ENCODE data around the gene TMPRSS7.

The TMPRSS7 gene, protein sequence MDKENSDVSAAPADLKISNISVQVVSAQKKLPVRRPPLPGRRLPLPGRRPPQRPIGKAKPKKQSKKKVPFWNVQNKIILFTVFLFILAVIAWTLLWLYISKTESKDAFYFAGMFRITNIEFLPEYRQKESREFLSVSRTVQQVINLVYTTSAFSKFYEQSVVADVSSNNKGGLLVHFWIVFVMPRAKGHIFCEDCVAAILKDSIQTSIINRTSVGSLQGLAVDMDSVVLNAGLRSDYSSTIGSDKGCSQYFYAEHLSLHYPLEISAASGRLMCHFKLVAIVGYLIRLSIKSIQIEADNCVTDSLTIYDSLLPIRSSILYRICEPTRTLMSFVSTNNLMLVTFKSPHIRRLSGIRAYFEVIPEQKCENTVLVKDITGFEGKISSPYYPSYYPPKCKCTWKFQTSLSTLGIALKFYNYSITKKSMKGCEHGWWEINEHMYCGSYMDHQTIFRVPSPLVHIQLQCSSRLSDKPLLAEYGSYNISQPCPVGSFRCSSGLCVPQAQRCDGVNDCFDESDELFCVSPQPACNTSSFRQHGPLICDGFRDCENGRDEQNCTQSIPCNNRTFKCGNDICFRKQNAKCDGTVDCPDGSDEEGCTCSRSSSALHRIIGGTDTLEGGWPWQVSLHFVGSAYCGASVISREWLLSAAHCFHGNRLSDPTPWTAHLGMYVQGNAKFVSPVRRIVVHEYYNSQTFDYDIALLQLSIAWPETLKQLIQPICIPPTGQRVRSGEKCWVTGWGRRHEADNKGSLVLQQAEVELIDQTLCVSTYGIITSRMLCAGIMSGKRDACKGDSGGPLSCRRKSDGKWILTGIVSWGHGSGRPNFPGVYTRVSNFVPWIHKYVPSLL

GRCh38 chr3:112034436-112034835 lies at the start of gene TMPRSS7:
Gene TMPRSS7, plus strand, starts transcription at chr3:112034736. Its CDS starts 110 bp downstream, at chr3:112034846.
- no peak for DNase-seq

- no peak for DNase-seq
Measured at GRCh38 chr3:111986800-111987199, 47.7 kb upstream of the TMPRSS7 start.

- DNase-seq, result no peak
Measured at GRCh38 chr3:111989061-111989678, 45.4 kb upstream of the TMPRSS7 start.

DNA sequence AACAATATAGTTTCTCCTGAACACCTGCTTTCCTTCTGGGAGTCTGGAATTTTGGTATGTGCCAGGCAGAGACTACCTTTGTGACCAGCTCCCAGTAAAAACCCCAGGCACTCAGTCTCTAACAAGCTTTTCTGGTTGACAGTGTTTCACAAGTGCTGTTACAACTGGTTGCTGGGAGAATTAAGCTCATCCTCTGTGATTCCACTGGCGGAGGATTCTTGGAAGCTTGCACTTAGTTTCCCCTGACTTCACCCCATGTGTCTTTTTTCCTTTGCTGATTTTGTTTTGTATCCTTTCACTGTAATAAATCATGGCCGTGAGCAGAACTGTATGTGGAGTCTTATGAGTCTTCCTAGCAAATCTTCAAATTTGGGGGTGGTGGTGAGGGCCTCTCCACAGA lies 41.5 kb upstream of the TMPRSS7 start:
- no peak for DNase-seq

DNA sequence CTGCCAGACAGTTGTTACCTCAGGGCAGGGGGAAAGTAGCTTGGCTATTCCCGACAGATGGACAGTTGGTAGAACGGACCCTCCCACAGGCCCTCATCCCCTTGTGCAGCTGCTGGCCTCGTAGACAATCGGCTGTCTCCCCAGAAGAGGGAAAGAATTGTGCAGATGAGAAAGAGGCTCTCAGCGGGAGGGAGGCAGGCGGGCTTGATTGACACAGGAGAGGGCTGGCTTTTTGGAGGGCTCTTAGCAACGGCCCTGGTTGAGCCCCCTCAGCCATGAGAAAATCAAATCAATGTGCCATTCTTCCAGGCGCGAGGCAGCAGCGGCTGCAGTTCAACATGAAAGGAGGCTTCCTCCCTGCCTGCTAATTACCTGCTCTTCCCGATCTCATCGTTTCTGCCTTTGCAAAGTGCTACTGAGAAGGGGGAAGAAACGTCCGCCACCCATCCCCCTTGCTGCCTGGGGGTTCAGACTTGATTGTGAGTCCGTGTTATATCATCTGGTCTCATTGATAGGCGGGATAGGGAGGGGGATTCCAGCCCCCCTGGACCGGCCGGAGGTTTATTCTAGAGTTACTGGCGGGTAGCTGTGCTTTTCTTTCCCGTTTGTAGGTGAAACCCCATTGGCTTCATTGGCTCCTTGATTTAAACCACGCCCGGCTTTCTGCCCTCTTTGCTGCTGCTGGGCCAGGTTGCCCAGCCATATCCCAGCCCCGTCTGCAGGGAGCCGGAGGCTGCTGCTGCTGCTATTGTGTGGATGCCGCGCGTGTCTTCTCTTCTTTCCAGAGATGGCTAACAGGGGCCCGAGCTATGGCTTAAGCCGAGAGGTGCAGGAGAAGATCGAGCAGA lies 35.7 kb upstream of the TMPRSS7 start, which contains the start of gene TAGLN3:
Gene TAGLN3, plus strand, starts transcription at position 287 of the 848 bp plus-strand sequence. Its CDS starts 501 bp downstream, at position 788.
- no peak for DNase-seq

GRCh38 chr3:111999484-112000324 lies 34.8 kb upstream of the TMPRSS7 start:
- no peak for DNase-seq

DNA sequence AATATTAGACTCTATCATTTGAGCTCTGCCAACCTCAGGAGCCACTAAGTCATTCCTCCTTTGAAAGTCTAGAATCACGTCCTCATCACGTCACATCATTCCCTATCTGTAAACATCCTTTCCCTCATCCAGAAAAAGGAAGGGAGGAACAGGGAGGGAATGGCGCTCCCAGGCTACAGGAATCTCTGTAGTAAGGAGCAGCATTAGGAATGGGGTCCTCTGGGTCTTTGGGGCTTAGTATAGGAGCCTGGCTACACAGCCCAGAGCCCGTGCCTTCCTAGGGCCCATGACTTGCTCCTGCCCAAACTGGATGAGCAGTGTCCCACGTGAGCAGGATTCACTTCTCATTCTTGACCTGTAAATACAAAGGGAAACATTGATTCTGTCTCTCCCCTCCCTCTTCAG lies 34.2 kb upstream of the TMPRSS7 start:
- no peak for DNase-seq

DNA sequence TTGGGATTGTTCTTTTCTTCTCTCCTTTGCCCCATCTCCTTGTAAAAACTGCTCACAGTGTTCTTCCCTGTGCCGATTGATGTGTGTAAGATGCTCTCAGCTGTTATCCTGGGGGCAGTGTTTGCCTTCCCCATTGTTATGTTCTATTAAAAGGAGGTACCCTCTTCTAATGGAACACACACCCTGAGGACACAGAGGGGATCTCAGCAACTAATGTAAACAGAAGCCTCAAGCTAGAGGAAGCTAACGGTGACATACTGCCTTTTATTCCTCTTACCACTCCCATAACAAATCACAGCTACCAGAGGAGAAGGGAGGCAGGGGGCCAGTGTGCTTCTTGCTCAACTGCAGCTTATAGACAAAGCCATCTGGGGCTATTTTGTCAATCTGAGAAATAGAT lies 33.6 kb upstream of the TMPRSS7 start:
- DNase-seq, result no peak

DNA sequence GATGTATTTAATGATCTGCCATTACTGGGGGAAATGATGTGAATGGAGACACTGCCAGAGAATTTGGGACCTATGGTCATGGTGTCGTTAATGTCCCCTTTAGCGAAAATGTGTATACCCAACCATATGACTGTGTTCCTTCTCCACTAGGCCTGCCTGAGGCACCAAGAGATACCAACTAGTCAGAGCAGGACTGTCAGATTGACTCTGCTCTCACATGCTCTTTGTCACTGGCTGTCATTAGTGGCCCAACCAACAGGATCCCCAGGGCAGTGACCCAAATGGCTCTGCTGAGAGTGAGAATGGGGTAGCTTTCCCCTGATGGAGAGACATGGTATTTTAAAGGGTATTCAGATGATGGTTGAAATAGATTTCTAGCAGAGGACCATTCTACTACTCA lies 33.0 kb upstream of the TMPRSS7 start:
- DNase-seq, result no peak

GRCh38 chr3:112002096-112002971 lies 32.2 kb upstream of the TMPRSS7 start:
- DNase-seq, result peak; percentile 67

DNA sequence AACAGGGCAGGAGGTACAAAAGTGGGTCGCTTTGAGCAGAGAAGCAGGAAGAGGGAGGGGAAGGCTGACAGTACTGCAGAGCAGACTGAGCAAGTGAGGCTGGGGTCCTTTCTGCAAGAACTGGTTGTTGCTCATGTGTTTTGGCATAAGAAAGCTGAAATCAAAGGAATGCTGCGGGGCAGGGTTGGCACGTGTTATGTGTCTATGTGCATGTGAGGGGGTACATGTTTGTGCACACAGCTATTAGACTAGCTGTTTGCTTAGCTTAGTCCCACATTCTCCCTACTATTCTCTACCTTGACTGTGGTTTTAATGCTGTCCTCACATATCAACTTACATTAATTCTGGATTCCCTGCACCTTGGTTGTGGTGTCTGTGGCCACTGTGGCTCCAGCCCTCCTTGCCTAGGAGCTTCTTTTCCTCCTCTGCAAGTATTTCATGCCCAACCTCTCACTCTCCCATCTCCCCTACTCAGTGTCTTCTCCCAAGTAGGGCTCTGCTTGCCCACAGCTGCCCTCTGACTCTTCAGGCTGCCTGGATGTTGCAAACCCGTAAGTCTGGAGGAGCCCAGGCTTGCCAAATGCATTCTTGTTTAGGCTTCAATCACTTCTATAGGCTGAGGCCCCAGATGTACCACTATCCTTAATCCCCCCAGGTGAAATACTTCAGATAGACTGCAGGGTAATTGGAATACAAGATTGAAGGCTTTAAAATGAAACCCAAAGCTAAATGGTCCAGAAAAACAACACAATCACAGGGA lies 31.0 kb upstream of the TMPRSS7 start:
- DNase-seq, result no peak

GRCh38 chr3:112004187-112004586 lies 30.3 kb upstream of the TMPRSS7 start:
- no peak for DNase-seq

GRCh38 chr3:112004669-112005068 lies 29.9 kb upstream of the TMPRSS7 start:
- no peak for DNase-seq

DNA sequence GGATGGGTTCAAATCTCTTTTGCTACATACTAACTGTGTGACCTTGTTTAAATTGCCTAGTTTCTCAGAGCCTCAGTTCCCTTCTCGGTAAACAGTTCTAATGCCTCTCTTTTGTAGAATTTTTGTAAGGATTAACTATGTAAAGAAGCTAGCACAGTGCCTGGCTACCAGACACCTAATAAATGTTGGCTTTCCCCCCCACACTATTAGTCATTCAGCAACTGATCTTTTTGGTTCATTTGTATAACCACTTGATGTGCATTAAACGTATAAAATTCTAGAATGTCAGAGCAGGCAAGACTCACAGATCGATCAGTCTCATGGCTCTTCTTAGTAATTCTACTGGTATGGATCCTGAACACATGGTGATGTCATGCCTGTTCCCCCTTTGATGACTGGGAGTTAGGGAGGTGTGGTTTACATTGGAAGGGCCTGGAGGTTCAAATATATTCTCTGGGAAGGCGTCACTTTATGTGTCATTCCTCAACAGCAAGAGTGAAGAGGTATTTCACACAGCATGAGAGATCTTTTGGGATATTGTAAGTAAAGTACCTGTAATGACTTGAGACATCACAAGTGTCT lies 29.4 kb upstream of the TMPRSS7 start:
- DNase-seq, result no peak

- no peak for DNase-seq
Measured at GRCh38 chr3:112007633-112008032, 26.9 kb upstream of the TMPRSS7 start.

DNA sequence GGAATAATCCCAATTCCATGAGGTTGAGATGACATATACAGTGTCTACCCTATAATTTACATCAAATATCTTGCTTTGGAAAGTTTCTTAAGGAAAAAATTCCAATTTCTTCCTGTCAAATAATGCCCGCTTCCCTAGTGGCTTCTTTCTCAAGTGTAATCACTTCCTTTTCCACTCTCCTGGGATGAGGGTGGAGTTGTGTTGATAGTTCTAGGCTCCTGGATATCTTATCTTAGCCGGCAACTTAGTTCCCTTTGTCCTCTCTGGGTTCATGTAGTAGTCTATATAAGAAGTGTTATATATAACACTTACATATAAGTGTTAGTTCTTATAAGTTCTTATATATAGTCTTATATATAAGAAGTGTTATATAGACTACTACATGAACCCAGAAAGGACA lies 24.9 kb upstream of the TMPRSS7 start:
- DNase-seq, result no peak

GRCh38 chr3:112010636-112011035 lies 23.9 kb upstream of the TMPRSS7 start:
- no peak for DNase-seq

- DNase-seq, result no peak
Measured at GRCh38 chr3:112011376-112011940, 23.1 kb upstream of the TMPRSS7 start.
